GM12878 (cell line): ENCODE data around the gene CENPF. TPM values are rescaled to one million over a fixed set of nuclear protein-coding genes. Genes with fewer than 3 reads are reported as not detected.

Source experiments
- ATAC-seq: fragments of 200-7000 bp; cut with Tn5 transposase; 3 replicates; pipeline ENCODE4 v1.9.1; 2020; ENCODE audit warnings: mild to moderate bottlenecking, moderate library complexity
- BruUV-seq: library from RNA; stranded (reverse); fragments of 400-500 nt; replicated peaks from 2 replicates; lab custom pipeline; 2021; lab: Mats Ljungman, UMichigan
- CTCF ChIA-PET: fragments of 300-600 bp; sonication (Branson Sonifier 250); formaldehyde crosslinking; extraction: SDS; loops from one replicate; lab custom pipeline; 2021; ENCODE audit warnings: inconsistent platforms; lab: Yijun Ruan, JAX
- POLR2A ChIA-PET: fragments of 350-600 bp; formaldehyde crosslinking; extraction: SDS; loops from one replicate; lab custom pipeline; 2021; ENCODE audit warnings: inconsistent platforms; lab: Charles Lee
- RAD21 ChIA-PET: fragments of 300-600 bp; sonication (Branson Sonifier 250); formaldehyde crosslinking; loops from one replicate; lab custom pipeline; 2023; ENCODE audit warnings: antibody characterized with exemption; ENCODE audit not compliant: unreplicated experiment; lab: Charles Lee
- SMC1A ChIA-PET: fragments of 300-600 bp; sonication (Branson Sonifier 250); formaldehyde crosslinking; loops from one replicate; lab custom pipeline; 2023; ENCODE audit not compliant: unreplicated experiment, uncharacterized antibody; lab: Charles Lee
- DNase-seq: peaks from one replicate; pipeline ENCODE4 v3.0.0-alpha.2; 2011; ENCODE audit warnings: low read depth, low spot score
- FAIRE-seq: peaks from 3 replicates; lab custom pipeline; 2011; peaks lifted over from hg19 to GRCh38; lab: Jason Lieb, UNC
- H2AFZ ChIP-seq: 2 replicates; pipeline ENCODE4 v1.6.0; 2011; ENCODE audit warnings: low read depth, low read length, control low read depth; ENCODE audit not compliant: control insufficient read depth
- H3K27ac ChIP-seq: 2 replicates; pipeline ENCODE4 v1.5.1; 2011; ENCODE audit warnings: control low read depth; ENCODE audit not compliant: control insufficient read depth, insufficient read depth
- H3K27me3 ChIP-seq, 2 experiments: replicated peaks in 1 of 2; 2 replicates each; pipeline versions ENCODE4 v1.6.0 to v1.6.1; 2011; ENCODE audit warnings: low read length in 1 of 2; ENCODE audit not compliant: control insufficient read depth in 2 of 2, insufficient read depth in 2 of 2
- H3K36me3 ChIP-seq, 2 experiments: 2 replicates each; pipeline ENCODE4 v1.5.1; 2011; ENCODE audit warnings: low read length in 1 of 2; ENCODE audit not compliant: control insufficient read depth in 2 of 2, insufficient read depth in 2 of 2
- H3K4me1 ChIP-seq: 2 replicates; pipeline ENCODE4 v1.6.1; 2011; ENCODE audit warnings: mild to moderate bottlenecking, low read length, moderate library complexity, mixed read lengths; ENCODE audit not compliant: control insufficient read depth, insufficient read depth
- H3K4me2 ChIP-seq: 2 replicates; pipeline ENCODE4 v1.6.0; 2011; ENCODE audit warnings: control low read depth; ENCODE audit not compliant: control insufficient read depth, insufficient read depth
- H3K4me3 ChIP-seq: fragments of 200-600 bp; sonication (generic); 2 replicates; pipeline ENCODE4 v1.5.1; 2016
- H3K79me2 ChIP-seq: 2 replicates; pipeline ENCODE4 v1.6.0; 2011; ENCODE audit warnings: low read length; ENCODE audit not compliant: control insufficient read depth, insufficient read depth
- H3K9ac ChIP-seq: 2 replicates; pipeline ENCODE4 v1.8.0; 2011; ENCODE audit warnings: low read length, control low read depth, mixed read lengths; ENCODE audit not compliant: control insufficient read depth, insufficient read depth
- H3K9me3 ChIP-seq: replicated peaks from 3 replicates; pipeline ENCODE4 v1.5.1; 2011; ENCODE audit warnings: mild to moderate bottlenecking, low read length; ENCODE audit not compliant: control insufficient read depth, insufficient read depth
- H4K20me1 ChIP-seq: 2 replicates; pipeline ENCODE4 v1.6.0; 2011; ENCODE audit not compliant: control insufficient read depth, insufficient read depth
- ATF2 ChIP-seq: IDR thresholded peaks from 2 replicates; pipeline ENCODE4 v1.6.1; 2012; ENCODE audit warnings: low read length, inconsistent platforms
- BMI1 ChIP-seq: fragments of 450-650 bp; IDR thresholded peaks from 2 replicates; pipeline ENCODE4 v1.6.1; 2016; ENCODE audit warnings: mild to moderate bottlenecking, moderate library complexity, borderline replicate concordance
- CREB1 ChIP-seq: IDR thresholded peaks from 2 replicates; pipeline ENCODE4 v1.6.1; 2012; ENCODE audit warnings: low read depth, mild to moderate bottlenecking, inconsistent platforms
- CREM ChIP-seq: IDR thresholded peaks from 2 replicates; pipeline ENCODE4 v1.6.1; 2014; ENCODE audit warnings: antibody characterized with exemption, low read depth
- DPF2 ChIP-seq: fragments of 450-650 bp; IDR thresholded peaks from 2 replicates; pipeline ENCODE4 v1.6.1; 2017; ENCODE audit warnings: mild to moderate bottlenecking
- E2F8 ChIP-seq: fragments of 450-650 bp; IDR thresholded peaks from 2 replicates; pipeline ENCODE4 v1.6.1; 2018; ENCODE audit warnings: mild to moderate bottlenecking, low read depth, moderate library complexity; ENCODE audit not compliant: partially characterized antibody
- GATAD2B ChIP-seq: fragments of 450-650 bp; conservative IDR thresholded peaks from 2 replicates; pipeline ENCODE4 v1.6.1; 2017; ENCODE audit warnings: low read depth, mild to moderate bottlenecking, moderate library complexity
- KAT2A ChIP-seq: conservative IDR thresholded peaks from 2 replicates; pipeline ENCODE4 v1.6.1; 2011; ENCODE audit warnings: low read depth, low read length; ENCODE audit not compliant: control insufficient read depth
- NFIC ChIP-seq: IDR thresholded peaks from 2 replicates; pipeline ENCODE4 v1.6.1; 2012; ENCODE audit warnings: low read depth, mild to moderate bottlenecking, inconsistent platforms, low read length, moderate library complexity
- NR2F1 ChIP-seq: fragments of 450-650 bp; conservative IDR thresholded peaks from 2 replicates; pipeline ENCODE4 v1.6.1; 2017; ENCODE audit warnings: mild to moderate bottlenecking
- NRF1 ChIP-seq: conservative IDR thresholded peaks from 2 replicates; pipeline ENCODE4 v1.6.1; 2011; ENCODE audit warnings: mild to moderate bottlenecking, low read depth, low read length, improper control_type of control experiment
- POLR2A ChIP-seq: IDR thresholded peaks from 2 replicates; pipeline ENCODE4 v1.6.1; 2011; ENCODE audit warnings: low read depth, mild to moderate bottlenecking, low read length
- RB1 ChIP-seq: fragments of 450-650 bp; formaldehyde crosslinking; IDR thresholded peaks from 2 replicates; pipeline ENCODE4 v1.6.1; 2017; ENCODE audit warnings: mild to moderate bottlenecking, borderline replicate concordance
- RELB ChIP-seq: fragments of 450-650 bp; IDR thresholded peaks from 2 replicates; pipeline ENCODE4 v1.6.1; 2017; ENCODE audit warnings: low read depth, mild to moderate bottlenecking, moderate library complexity
- SIN3A ChIP-seq: IDR thresholded peaks from 2 replicates; pipeline ENCODE4 v1.6.1; 2012; ENCODE audit warnings: low read depth, low read length, improper control_type of control experiment
- TCF7 ChIP-seq: IDR thresholded peaks from 2 replicates; pipeline ENCODE4 v1.6.1; 2014; ENCODE audit warnings: antibody characterized with exemption, borderline replicate concordance
- ZBED1 ChIP-seq: IDR thresholded peaks from 2 replicates; pipeline ENCODE4 v1.6.1; 2016; ENCODE audit warnings: borderline replicate concordance
- ZNF384 ChIP-seq: IDR thresholded peaks from 2 replicates; pipeline ENCODE4 v1.6.1; 2012; ENCODE audit warnings: low read depth, mild to moderate bottlenecking, low read length, improper control_type of control experiment, borderline replicate concordance
- WGBS: methylation state at CpG from one replicate; pipeline ENCODE4 v1.1.6; 2016; ENCODE audit warnings: low lambda C conversion rate; ENCODE audit not compliant: insufficient replicate concordance, insufficient coverage; ENCODE audit errors: missing lambda C conversion rate; 5-methylcytosine and 5-hydroxymethylcytosine counted together
- in situ Hi-C: fragments of 300-500 bp; cut with MboI; formaldehyde crosslinking; loops from 9 replicates; pipeline ENCODE4 v1.14.3; 2018; ENCODE audit warnings: mixed read lengths
- intact Hi-C: fragments of 100-400 bp; cut with micrococcal nuclease; formaldehyde crosslinking; loops from one replicate; pipeline ENCODE4 v1.14.2; 2022; ENCODE audit not compliant: unreplicated experiment
- polyA plus RNA-seq, 11 experiments: library from polyadenylated mRNA; depleted of rRNA in 4 of 11; unstranded in 6 of 11; stranded (reverse) in 5 of 11; fragments of >200 nt; fragmentation: Nextera tagmentation in 4 of 11; fragmentation: Illumina TruSeq in 1 of 11; extraction: Ambion mirVana in 4 of 11; extraction: Trizol in 1 of 11; gene quantifications; 1 replicate in 1 of 11; 2 replicates in 10 of 11; pipeline versions ENCODE4 v1.2.1 to v1.2.3, GENCODE V29; 2011 to 2016; ENCODE audit warnings: inconsistent platforms in 2 of 11, missing spikeins in 2 of 11, low read depth in 1 of 11
- total RNA-seq, 4 experiments: library from RNA; depleted of rRNA in 3 of 4; stranded (reverse); fragments of >200 nt in 3 of 4; fragmentation: Illumina TruSeq in 1 of 4; extraction: Trizol in 1 of 4; gene quantifications; 2 replicates each; pipeline versions ENCODE4 v1.2.1 to v1.2.3, GENCODE V29; 2013 to 2021

The CENPF gene
- total and polyA plus RNA-seq, 10 of the 15 experiments (the other 5 are each of a cell fraction or from before 2014, with no cell fraction given), result 26.0 to 132 (median 70.5) TPM

- POLR2A ChIA-PET, result no interaction called here
- no peak overlapping the region for H3K4me2 ChIP-seq
- peaks cover 7 to 9% of the 10 kb centered on the region in 2 experiments for H3K36me3 ChIP-seq
Measured at GRCh38 chr1:214649607-214650006, 46.6 kb downstream of the CENPF start.

More at GRCh38 chr1:214649607-214650006, 46.6 kb downstream of the CENPF start:
- in situ Hi-C loops, result no loop called here
- ChIA-PET SMC1A (interaction anchor here (1.5 to 1.8 kb wide), 2 partner anchors 11 to 23 kb away, joined by 4 read pairs; no protein-coding TSS in a partner anchor), RAD21 (interaction anchor here (1.4 kb wide), 1 partner anchor 11 kb away, joined by 4 read pairs; no protein-coding TSS in a partner anchor), CTCF (interaction anchor here (0.6 to 4.7 kb wide), 3 partner anchors 12 to 875 kb away, joined by 3 to 30 read pairs (median 3); no protein-coding TSS in a partner anchor)
- ATAC-seq (no peak), FAIRE-seq (no peak), DNase-seq (no peak)
- H3K9ac ChIP-seq, result no peak overlapping the region
- TF ChIP-seq POLR2A, result no peak
- no peak for TF ChIP-seq NFIC
- TF ChIP-seq NR2F1, result no peak
- TF ChIP-seq CREM, result no peak
- TF ChIP-seq GATAD2B, result no peak
- no peak for TF ChIP-seq ATF2
- TF ChIP-seq TCF7, result no peak
- no peak for TF ChIP-seq E2F8
- no peak for TF ChIP-seq ZBED1
- TF ChIP-seq DPF2, result no peak
- no peak for TF ChIP-seq CREB1
- no peak for TF ChIP-seq KAT2A
- TF ChIP-seq SIN3A, result no peak
- TF ChIP-seq RB1, result no peak
- TF ChIP-seq BMI1, result no peak
- no peak for TF ChIP-seq RELB
- TF ChIP-seq ZNF384, result no peak
- no peak for TF ChIP-seq NRF1
- H4K20me1 ChIP-seq, result no peaks in the 10 kb centered on the region
- no peaks in the 10 kb centered on the region for H3K9me3 ChIP-seq
- WGBS, result 96% methylated on average over 2 of the region's 2 CpGs
- H3K27me3 ChIP-seq, result no peaks in the 10 kb centered on the region
- H3K4me1 ChIP-seq, result no peaks in the 10 kb centered on the region
- H3K79me2 ChIP-seq, result no peaks in the 10 kb centered on the region
- no TSS peak for BruUV-seq
- H3K4me3 ChIP-seq, result no peak overlapping the region
- H3K27ac ChIP-seq, result no peak overlapping the region
- H2AFZ ChIP-seq, result no peak overlapping the region
- intact Hi-C loops, result no loop called here
